GM21528 (cell line): Measurements from ENCODE around the gene UGT1A9.
"Not testable (repeated sequence)": the region's sequence is repeated elsewhere in the genome, so short reads cannot be mapped to it uniquely, and the experiment has no call there.

Experiments used
- ATAC-seq: cut with Tn5 transposase; IDR thresholded peaks from one replicate; pipeline ENCODE4 v1.9.1; 2021; ENCODE audit warnings: mild to moderate bottlenecking, moderate library complexity; ENCODE audit not compliant: unreplicated experiment, low FRiP score

UGT1A9 gene

DNA sequence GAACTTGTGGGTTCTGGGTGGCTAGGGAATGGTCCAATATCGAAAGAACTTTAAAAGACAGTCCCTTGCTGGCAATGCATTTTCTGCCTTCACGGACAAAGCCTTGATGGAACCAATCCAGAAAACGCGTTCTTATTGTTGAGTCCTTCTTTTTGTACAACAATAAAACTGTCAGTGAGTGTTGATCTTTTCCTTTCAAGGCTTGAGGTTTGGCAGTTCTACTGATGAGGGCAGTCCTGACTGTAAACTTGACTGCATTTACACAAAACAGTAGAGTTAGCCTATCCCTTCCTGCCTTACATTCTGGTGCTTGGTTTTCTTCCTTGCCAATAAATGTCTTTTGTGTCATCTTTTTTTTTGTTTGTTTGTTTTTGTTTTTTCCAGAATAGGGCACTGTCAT is 7.5 kb downstream of the UGT1A9 start:
- no peak for ATAC-seq

DNA sequence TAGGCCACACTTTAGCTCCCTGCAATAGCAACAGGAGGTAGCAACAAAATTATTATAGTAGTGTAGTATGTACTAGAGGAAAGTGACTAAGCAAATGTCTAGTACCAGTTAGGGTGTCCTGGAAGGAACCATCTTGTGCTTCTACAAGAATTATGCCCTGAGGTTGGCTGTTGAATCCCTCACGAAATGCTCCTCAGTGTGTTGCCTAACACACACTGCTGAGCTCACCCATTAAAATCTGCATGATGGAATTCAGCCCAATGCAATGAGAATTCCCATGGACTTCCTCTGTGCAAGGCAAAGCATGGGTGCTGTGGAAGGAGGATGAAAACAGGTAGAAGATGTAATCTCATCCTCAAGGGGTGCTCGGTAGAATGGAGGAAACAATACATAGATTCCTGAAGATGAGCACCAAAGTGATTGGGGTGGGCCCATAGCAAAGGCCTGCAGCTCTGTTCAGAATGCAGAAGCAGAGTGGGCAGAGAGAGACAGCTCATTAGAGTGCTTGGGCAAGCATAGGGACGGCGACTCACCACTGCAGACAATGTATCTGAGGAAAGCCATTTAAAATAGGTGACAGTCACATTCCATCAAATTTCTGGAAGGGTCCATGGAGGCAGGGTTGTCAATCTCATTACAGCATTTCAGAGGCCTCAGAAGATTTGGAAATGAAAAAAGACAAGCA is 8.8 kb downstream of the UGT1A9 start:
- no peak for ATAC-seq

DNA sequence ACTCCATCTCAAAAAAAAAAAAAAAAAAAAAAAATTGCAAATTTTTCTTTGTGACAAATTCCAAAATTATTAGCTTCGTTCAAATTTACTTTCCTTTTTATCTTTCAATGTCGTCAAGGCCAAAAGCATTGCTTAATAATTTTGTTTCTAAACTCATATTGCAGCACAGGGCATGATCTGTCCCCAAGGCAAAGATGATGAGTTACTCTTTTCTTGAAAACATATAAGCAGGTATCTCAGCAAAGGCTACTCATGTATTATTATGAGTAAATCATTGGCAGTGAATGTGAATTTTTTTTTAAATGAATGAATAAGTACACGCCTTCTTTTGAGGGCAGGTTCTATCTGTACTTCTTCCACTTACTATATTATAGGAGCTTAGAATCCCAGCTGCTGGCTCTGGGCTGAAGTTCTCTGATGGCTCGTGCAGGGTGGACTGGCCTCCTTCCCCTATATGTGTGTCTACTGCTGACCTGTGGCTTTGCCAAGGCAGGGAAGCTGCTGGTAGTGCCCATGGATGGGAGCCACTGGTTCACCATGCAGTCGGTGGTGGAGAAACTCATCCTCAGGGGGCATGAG is 9.9 kb downstream of the UGT1A9 start, which contains the start of gene UGT1A7:
Gene UGT1A7 (plus strand): TSS at position 381 of the 579 bp plus-strand sequence. CDS start 37 bp downstream, at position 418.
- no peak for ATAC-seq

DNA sequence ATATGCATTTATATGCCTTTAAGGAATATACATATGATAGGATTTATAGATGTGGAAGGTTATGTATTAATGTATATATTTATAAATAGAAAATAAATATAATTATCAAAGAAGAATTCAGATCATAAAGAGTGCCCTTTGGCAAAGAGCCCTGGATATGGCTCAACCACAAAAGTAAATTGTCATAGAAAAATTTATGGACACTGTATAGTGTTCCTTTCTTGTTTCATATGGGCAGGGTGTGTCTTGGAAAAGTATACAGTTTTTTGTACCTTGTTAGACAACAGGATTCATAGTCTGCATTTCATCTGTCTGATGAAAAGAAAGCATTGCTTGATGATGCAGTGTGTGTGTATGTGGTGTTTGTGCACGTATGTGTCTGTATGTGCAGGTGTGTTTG is 12.9 kb downstream of the UGT1A9 start:
- ATAC-seq = no peak

DNA sequence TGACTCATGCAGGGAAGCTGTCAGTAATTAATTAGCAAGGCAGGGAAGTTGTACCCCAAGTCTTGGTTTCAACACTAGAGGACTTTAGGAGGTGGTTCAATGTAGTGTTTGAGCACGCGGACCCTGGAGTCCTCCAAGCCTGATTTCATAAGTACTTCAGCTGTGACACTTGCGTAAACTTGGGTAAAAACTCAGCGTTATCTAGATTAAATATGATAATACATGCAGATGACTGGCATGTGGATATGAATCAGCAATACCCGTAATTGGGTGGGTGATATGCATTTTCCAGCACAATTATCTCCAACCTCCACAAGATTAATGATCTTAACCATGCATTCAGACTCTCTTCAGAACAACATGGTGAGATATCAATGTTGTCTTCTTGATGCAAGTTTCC is 15.2 kb downstream of the UGT1A9 start:
- no peak for ATAC-seq

DNA sequence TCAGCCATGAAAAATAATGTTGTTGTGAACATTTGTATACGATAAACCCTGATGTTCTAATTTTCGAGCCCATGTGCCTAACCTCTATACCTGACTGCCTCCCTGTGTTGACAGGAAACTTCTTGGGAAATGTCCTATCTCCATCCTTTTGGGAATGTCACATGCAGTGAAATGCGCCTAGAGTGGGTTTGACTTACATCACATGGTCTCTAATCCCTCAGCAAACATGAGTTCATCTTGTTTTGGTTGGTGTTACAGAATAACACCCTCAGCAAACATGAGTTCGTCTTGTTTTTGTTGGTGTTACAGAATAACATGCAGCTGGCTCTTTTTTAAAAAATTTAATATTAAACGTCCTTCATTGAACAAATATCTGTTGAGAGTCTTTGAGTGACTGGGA is 16.6 kb downstream of the UGT1A9 start:
- no peak for ATAC-seq

DNA sequence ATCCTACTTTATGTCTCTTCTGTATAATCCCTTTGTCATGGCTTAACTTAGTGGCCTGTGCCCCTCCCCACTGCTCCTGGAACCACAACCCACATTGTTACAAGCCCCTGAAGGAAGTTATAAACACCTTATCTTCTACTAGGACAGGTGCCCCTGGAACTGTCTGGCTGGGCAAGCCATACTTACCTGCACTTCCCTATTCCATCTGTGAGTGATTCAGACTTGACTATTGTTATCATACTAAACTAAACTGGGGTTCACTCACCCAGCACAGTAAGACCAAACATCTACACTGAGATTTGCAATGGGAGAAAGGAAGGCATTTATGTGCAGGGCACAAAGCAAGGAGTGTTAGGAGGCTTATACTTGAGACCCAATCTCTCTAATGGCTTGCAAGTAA is 17.3 kb downstream of the UGT1A9 start:
- no peak for ATAC-seq

DNA sequence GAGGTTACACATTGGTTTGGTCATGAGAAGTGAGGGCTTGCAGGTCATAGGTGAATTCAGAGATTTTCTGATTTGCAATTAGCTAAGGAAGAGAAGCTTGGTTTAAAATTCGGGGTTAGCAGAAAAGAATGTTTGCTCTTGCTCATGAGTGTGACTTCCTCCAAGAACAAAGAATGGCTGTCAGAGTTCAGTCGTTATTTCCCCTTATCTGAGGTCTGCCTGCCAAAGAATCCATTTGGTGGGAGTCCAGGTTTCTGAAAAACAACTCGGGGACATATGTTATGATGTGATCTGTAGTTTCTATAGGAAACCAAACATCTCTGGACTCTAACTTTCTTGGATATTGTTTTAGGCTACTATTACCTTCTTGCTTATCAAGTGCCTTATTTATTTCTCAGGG is 17.8 kb downstream of the UGT1A9 start:
- ATAC-seq = no peak

DNA sequence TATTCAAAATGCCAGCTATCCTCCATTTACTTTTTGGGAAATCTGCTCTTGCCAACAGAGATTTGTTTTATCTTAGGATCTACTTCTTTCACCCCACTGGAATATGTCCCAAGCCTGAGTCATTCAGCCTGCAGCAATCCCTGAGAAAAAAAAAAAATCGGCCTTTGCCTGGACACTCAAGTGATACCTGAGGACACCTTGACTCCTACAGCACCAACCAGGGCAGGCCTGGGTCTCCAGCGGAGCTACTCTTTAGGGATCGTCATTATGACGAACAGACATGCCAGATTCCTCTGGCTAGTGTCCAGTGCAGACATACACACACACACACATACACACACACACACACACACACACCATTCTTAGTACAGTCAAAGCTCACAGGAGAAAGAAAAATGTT is 18.7 kb downstream of the UGT1A9 start:
- ATAC-seq = no peak

DNA sequence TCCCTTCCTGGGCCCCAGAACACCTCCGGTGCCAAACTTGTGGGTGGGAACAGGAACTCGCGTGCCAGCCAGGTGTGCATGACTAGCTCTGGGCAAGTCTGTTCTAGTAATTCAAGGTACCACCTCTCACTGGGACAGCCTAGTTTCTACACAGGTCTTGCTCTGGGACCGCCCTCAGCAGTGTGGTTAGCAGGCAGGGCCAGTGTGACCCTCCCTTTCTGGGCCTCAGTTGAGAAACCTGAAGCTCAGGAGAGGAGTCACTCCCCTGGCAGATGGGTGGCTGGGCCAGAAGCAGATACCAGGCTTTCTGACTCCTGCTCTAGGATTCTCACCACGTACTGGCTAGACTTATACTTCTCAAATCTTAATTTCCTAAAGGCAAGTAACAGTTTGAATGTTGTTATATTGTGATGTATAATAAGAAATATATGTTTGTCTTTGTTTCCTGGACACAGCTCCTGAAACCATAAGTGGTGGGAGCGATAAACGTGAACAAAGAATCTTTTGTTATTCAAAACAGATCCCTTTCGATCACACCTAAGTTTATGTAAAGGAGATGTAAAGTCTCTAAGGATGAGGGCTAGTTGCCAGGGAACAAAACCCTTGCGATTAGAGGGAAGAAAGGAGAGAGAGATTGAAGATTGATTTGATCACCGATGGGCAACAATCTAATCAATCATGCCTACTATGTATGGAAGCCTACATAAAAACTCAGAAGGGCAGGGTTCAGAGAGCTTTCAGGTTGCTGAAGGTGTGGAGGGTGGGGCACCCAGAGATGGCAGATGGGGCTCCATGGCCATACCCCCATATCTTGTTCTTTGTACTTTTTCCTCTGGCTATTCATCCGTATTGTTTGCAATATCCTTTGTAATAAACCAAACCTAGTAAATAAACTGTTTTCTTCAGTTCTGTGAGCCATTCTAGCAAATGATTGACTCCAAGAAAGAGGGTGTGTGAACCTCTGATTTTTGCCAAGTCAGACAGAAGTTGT is 20.0 kb downstream of the UGT1A9 start:
- ATAC-seq = no peak

DNA sequence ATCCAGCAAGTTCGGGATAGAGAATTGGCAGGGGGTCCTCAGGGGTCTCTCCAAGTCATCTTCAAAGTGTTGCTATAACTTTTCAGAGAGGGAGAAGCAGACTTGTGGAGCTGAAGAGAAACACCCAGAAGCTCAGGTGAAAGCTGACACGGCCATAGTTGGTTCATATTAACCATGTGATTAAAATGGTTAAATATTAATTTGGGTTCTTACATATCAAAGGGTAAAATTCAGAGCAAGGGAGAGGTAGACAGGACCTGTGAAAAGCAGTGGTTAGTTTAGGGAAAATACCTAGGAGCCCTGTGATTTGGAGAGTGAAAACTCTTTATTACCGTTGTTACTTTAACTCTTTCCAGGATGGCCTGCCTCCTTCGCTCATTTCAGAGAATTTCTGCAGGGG is 20.9 kb downstream of the UGT1A9 start, which contains the start of gene UGT1A6:
Gene UGT1A6 (plus strand): TSS at position 243 of the 400 bp plus-strand sequence. CDS start 115 bp downstream, at position 358.
- ATAC-seq = no peak

DNA sequence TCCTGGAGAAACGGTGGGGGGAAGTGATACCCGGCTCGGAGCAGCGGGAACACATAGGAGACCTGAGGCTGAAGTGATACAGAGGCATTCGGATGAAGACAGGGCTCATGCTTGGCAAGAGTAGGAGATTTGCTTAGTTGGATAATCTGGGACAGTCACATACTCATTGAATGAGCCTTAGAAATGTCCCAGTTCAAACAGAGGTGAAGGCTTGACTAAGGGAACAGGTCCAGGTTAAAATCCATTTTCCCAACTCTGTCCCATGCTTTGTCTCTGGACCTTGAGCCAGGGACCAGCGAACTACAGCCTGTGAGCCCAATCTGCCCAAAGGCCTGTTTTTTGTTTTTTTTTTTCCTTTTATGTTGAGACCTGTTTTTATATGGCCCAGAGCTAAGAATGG is 22.3 kb downstream of the UGT1A9 start:
- no peak for ATAC-seq

DNA sequence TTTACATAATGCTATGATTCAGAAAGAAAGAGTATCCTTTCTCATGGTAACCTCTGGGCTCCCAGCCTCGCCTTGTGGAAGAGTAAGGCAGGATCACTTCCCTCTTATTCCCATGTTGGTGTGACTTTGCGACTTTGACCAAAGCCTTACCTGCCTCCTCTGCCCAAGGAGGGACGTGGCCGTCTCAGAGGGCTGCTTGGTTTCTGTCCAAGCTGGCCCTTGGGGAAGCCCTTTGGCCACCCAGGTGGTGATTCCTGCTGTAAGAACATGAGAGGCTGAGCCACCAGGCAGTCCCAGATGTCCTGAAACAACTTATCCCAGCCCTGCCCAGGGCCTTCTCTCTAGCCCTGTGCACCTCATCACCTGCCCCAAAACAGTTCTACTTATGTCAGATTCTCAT is 27.0 kb downstream of the UGT1A9 start:
- no peak for ATAC-seq

DNA sequence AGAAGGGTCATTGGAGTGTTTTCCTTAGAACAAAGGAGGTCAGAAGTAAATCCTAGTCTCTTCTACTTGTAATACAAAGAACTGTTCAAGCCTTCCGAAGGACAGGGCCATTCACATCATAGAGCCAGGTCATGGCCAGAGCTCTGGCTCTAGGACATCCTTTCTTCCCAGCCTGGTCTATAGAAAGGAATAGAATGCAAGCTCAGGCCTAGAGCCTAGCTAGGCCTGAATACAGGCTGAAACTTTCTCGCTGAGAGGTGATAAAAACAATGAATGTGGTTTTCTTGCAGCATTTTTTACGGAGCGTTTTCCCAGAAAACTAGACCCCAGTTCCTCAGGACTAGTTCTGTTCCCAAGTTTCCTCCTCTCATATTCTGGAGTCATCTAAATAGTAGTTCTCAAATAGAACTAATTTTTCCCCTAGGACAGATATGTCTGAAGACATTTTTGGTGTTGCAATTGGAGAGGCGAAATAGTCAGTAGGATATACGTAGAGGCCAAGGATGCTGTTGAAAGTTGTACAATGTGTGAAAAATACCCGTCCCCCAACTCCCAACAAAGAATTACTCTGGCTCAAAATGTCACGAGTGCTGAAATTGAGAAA is 27.8 kb downstream of the UGT1A9 start:
- no peak for ATAC-seq

DNA sequence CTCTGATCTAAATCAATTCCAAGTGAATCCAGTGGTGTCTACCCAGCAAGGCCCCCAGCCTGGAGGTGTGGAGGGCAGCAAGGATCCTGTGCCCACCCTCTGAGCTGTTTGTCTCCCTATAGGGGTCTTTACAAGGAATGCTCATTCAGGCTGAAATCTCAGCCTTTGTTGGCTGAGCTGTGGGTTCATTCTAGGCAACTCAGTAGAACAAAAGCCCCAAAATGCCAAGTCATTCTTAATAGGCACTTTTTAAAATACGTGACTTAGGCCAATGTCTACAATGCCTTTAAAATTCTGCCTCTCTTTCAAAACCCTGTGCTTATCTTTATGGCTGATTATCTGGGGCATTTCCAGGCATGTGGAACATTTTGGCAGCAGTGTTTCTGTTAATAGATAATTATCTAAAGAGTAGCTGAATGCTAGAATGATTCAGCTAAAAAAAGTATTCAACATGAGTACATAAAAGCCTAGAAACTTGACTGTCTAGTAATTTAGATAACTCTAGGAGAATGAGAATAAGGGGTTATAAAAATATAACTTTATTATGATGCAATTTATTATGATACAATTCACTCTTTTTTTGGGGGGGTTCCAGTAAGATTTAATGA is 28.4 kb downstream of the UGT1A9 start:
- ATAC-seq = no peak

DNA sequence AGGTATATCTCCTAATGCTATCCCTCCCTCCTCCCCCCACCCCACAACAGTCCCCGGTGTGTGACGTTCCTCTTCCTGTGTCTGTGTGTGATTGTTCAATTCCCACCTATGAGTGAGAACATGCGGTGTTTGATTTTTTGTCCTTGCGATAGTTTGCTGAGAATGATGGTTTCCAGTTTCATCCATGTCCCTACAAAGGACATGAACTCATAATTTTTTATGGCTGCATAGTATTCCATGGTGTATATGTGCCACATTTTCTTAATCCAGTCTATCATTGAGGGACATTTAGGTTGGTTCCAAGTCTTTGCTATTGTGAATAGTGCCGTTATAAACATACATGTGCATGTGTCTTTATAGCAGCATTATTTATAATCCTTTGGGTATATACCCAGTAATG is 29.1 kb downstream of the UGT1A9 start:
- ATAC-seq = not testable (repeated sequence)

DNA sequence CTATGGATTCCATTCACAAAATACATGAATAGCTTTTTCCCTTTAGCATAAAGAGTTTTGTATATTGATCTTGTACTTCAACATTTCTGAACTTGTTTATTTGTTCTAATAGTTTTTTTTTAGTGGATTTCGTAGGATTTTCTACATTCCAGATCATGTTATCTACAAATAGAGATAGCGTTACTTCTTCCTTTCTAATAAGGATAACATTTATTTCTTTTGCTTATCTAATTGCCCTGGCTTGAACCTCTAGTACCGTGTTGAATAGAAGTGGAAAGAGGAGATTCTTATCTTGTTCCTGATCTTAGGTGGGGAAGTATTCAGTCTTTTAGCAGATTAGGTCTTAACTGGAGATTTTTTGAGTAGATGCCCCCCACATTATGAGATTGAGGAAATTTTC is 30.5 kb downstream of the UGT1A9 start:
- ATAC-seq = no peak

DNA sequence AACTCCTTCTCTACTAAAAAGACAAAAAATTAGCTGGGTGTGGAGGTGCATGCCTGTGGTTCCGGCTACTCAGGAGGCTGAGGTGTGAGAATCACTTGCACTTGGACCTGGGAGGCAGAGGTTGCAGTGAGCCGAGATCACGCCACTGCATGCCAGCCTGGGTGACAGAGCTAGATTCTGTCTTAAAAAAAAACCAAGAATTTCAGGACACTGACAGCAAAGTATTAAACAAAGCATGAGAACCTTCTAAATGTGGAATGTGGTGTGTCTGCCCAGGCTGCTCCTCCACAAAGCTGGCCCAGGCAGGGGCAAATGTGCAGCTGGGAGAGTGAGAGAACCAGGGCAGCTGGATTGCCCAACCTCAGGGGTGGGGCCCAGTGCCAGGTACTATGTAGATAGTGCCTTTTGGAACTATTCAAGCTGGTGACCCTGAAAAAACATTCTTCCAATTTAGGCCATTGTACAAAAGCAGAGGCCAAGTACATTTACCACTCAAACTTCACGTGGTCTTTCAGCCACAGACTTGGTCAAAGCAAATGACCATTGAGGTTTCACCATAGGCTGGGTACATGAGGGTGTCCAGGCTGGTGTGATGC is 34.3 kb downstream of the UGT1A9 start:
- ATAC-seq = no peak

DNA sequence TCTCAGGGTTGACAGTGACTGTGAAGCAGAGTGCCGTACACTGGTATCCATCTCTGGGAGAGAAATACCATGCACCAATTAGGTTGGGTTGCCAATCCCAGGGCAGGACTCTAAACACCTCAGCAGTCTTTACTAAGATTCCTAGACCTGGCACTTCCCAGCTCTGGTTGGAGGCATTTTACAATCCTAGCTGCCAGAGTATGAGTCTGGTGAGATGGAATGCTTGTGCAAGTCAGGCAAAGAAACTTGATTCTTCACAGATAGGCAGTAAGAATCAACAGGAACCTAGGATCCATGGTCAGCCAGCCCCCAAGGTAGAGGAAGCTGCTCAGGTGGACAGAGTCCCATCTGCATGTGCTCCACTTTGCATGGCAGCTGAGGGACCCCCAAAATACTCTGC is 35.0 kb downstream of the UGT1A9 start:
- no peak for ATAC-seq
